Adipocyte (in vitro differentiated cells): ENCODE results near the gene FAAP24.
A peak's percentile ranks its signal among the peaks of the same experiment; 100 is the strongest.
"Not testable (repeated sequence)": the region's sequence is repeated elsewhere in the genome, so short reads cannot be mapped to it uniquely, and the experiment has no call there.

Experiments
- DNase-seq: peaks from one replicate; pipeline ENCODE4 v3.0.0-alpha.2; 2015; ENCODE audit warnings: low read depth
- H3K27me3 ChIP-seq: replicated peaks from 2 replicates; pipeline ENCODE4 v1.7.0; 2013; ENCODE audit warnings: mild to moderate bottlenecking, low read length, moderate library complexity; ENCODE audit not compliant: control insufficient read depth, insufficient read depth
- H3K36me3 ChIP-seq: 2 replicates; pipeline ENCODE4 v1.7.0; 2013; ENCODE audit warnings: low read length, mild to moderate bottlenecking, moderate library complexity; ENCODE audit not compliant: control insufficient read depth, insufficient read depth, severe bottlenecking
- H3K4me1 ChIP-seq: 2 replicates; pipeline ENCODE4 v1.7.0; 2013; ENCODE audit warnings: mild to moderate bottlenecking, low read length, moderate library complexity; ENCODE audit not compliant: control insufficient read depth, insufficient read depth
- H3K4me3 ChIP-seq: 2 replicates; pipeline ENCODE4 v1.7.0; 2013; ENCODE audit warnings: mild to moderate bottlenecking, low read length, moderate library complexity
- H3K9ac ChIP-seq: 2 replicates; pipeline ENCODE4 v1.7.0; 2013; ENCODE audit warnings: mild to moderate bottlenecking, low read length, moderate library complexity
- H3K9me3 ChIP-seq: 2 replicates; pipeline ENCODE4 v1.7.0; 2013; ENCODE audit warnings: mild to moderate bottlenecking, low read length, moderate library complexity; ENCODE audit not compliant: control insufficient read depth

The FAAP24 gene

GRCh38 chr19:32971715-32972540 is at the start of gene FAAP24, which contains the start of gene CEP89:
Gene FAAP24, plus strand, starts transcription at chr19:32972242. Its CDS starts 955 bp downstream, at chr19:32973197.
Gene CEP89, minus strand, starts transcription at chr19:32971958. Its CDS starts 84 bp downstream, at chr19:32971874.
- Histone ChIP-seq H3K36me3 (no peaks in the 10 kb centered on the region), H3K9ac (peak within 1 kb of the TSS; percentile 87), H3K27me3 (no peaks in the 10 kb centered on the region), H3K4me1 (peaks cover 7% of the 10 kb centered on the region), H3K4me3 (peak within 1 kb of the TSS; percentile 90), H3K9me3 (no peaks in the 10 kb centered on the region)
- peak; percentile 100 for DNase-seq

DNA sequence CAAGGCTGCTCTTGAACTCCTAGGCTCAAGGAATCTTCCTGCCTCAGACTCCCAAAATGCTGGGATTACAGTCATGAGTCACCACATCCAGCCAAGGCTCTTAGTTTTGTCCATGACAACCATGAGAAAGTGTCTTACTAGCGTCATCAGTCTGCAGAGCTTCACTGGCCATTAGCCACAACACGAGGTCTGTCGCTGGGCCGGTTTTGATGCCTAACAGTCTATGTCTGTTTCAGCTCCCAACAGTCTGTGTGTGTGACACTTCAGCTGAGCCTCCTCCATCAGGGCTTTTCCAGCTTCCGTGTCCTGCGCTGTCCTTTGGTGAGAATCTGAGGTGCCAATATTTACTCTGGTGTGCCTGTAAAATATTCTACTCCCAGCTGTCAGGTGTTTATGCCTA is 47.8 kb upstream of the FAAP24 start:
- Histone ChIP-seq H3K27me3 (no peaks in the 10 kb centered on the region), H3K4me1 (peaks cover 5% of the 10 kb centered on the region), H3K36me3 (peaks cover 41% of the 10 kb centered on the region), H3K9me3 (no peaks in the 10 kb centered on the region), H3K9ac (no peak overlapping the region), H3K4me3 (no peak overlapping the region)
- DNase-seq: no peak

DNA sequence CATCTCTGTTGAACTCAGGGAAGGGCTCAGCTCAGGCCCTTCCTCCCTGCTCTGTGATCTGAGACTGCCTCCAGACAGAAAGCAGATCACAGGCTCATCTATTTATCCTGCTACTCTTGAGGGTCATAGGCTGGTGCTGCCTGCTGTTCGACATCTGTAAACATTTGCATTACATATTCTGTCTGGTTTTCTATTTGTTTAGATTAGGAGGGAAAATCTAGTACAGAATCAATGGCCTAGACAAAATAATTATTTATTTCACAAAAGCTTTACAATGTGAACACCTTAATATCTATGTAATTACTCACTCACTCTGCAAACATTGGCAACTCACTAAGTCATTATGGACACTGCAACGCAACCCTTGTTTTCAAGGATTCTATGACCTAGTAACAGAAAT is 43.2 kb upstream of the FAAP24 start:
- Histone ChIP-seq H3K4me3 (no peak overlapping the region), H3K4me1 (no peaks in the 10 kb centered on the region), H3K9ac (no peak overlapping the region), H3K9me3 (no peaks in the 10 kb centered on the region), H3K36me3 (peaks cover 54% of the 10 kb centered on the region), H3K27me3 (no peaks in the 10 kb centered on the region)
- no peak for DNase-seq

DNA sequence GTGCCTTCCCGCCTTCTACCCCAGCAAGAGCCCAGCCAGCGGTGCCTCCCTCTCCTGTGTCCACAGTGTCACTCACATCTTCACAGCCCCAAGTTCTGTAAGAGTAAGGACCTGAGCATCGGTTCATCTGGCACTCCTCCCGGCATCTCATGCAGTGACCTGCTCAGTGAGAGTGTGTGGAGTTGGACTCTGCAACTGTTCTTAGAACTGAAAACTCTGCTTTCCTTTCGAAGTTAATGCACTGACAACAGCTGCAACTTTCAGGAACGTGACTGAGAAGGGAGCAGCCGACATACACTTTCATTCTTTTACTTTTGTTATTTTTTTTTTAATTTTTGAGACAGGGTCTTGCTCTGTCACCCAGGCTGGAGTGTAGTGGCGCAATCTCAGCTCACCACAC is 41.5 kb upstream of the FAAP24 start:
- peaks cover 40% of the 10 kb centered on the region for H3K36me3 ChIP-seq
- H3K4me3 ChIP-seq: no peak overlapping the region
- no peak overlapping the region for H3K9ac ChIP-seq
- DNase-seq: no peak
- no peaks in the 10 kb centered on the region for H3K27me3 ChIP-seq
- H3K9me3 ChIP-seq: no peaks in the 10 kb centered on the region
- H3K4me1 ChIP-seq: no peaks in the 10 kb centered on the region

DNA sequence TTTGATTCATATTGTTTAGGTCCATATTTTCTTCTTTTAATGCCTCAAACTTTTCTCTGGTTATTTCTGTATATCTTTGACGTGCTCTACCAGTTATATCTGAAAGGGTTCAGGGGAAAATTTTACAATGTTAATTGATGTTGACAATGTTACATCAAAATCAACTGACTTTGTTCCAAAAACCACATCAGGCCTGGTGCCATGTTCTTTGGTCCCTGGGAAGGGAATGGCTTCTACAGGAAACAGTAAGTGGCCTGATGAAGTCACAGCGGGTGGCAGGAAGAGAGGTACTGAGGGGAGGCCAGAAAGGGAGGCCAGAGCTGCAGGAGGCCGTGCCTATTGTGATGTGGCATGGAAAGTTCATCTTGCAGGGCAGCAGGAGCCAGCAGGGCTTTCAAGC is 38.5 kb upstream of the FAAP24 start:
- DNase-seq: no peak
- Histone ChIP-seq H3K4me1 (no peaks in the 10 kb centered on the region), H3K27me3 (no peaks in the 10 kb centered on the region), H3K4me3 (no peak overlapping the region), H3K9me3 (no peaks in the 10 kb centered on the region), H3K36me3 (peaks cover 42% of the 10 kb centered on the region), H3K9ac (no peak overlapping the region)

GRCh38 chr19:32935629-32936028 is 36.4 kb upstream of the FAAP24 start:
- no peak for DNase-seq
- no peaks in the 10 kb centered on the region for H3K4me1 ChIP-seq
- no peak overlapping the region for H3K4me3 ChIP-seq
- peaks cover 29% of the 10 kb centered on the region for H3K36me3 ChIP-seq
- no peaks in the 10 kb centered on the region for H3K9me3 ChIP-seq
- no peak overlapping the region for H3K9ac ChIP-seq
- H3K27me3 ChIP-seq: no peaks in the 10 kb centered on the region

DNA sequence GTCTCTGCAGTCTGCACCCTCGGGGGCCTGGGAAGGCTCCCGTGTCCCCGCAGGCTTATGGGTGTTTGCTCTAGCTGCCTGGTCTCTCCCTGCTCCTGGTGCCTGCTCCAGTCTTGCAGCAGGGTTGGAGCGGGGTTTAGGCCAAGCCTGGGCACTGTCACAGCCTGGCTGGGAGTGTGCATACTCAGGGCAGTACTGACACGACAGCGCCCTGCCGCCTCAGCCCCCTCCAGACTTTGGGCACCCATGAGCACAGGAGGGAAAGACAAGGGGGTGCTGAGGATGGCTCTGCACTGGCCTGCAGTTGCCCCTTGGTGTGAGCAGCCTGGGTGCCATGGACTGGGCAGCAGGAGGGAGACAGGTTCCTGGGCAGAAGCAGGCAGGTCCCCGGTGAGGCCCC is 36.0 kb upstream of the FAAP24 start:
- DNase-seq: no peak
- Histone ChIP-seq H3K4me3 (no peak overlapping the region), H3K36me3 (peaks cover 25% of the 10 kb centered on the region), H3K4me1 (no peaks in the 10 kb centered on the region), H3K27me3 (no peaks in the 10 kb centered on the region), H3K9me3 (no peaks in the 10 kb centered on the region), H3K9ac (no peak overlapping the region)

DNA sequence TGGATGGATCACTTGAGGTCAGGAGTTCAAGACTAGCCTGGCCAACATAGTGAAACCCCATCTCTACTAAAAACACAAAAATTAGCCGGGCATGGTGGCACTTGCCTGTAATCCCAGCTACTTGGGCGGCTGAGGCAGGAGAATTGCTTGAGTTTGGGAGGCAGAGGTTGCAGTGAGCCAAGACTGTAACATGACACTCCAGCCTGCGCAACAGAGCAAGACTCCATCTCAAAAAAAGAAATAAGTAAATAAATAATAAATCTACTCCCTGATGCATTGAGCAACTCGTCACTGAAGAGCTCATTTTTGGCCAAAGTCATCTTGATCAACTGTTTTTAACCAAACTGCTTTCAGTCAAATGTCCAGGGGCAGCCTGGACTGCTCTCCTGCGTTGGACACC is 30.8 kb upstream of the FAAP24 start:
- H3K9me3 ChIP-seq, H3K4me3 ChIP-seq, DNase-seq, H3K27me3 ChIP-seq, H3K9ac ChIP-seq, H3K4me1 ChIP-seq: not testable (repeated sequence)
- peaks cover 47% of the 10 kb centered on the region for H3K36me3 ChIP-seq

GRCh38 chr19:32945260-32945659 is 26.8 kb upstream of the FAAP24 start:
- H3K36me3 ChIP-seq: peaks cover 49% of the 10 kb centered on the region
- H3K9me3 ChIP-seq: no peaks in the 10 kb centered on the region
- no peak overlapping the region for H3K9ac ChIP-seq
- H3K4me3 ChIP-seq: no peak overlapping the region
- H3K4me1 ChIP-seq: peaks cover 5% of the 10 kb centered on the region
- no peak for DNase-seq
- no peaks in the 10 kb centered on the region for H3K27me3 ChIP-seq

GRCh38 chr19:32966750-32967149 is 5.3 kb upstream of the FAAP24 start:
- no peak overlapping the region for H3K4me3 ChIP-seq
- H3K27me3 ChIP-seq: no peaks in the 10 kb centered on the region
- H3K9me3 ChIP-seq: no peaks in the 10 kb centered on the region
- no peak for DNase-seq
- H3K36me3 ChIP-seq: peaks cover 22% of the 10 kb centered on the region
- no peak overlapping the region for H3K9ac ChIP-seq
- peaks cover 7% of the 10 kb centered on the region for H3K4me1 ChIP-seq

- Histone ChIP-seq H3K27me3 (no peaks in the 10 kb centered on the region), H3K9ac (no peak overlapping the region), H3K9me3 (no peaks in the 10 kb centered on the region), H3K36me3 (peaks cover 8% of the 10 kb centered on the region), H3K4me3 (no peak overlapping the region), H3K4me1 (peaks cover 7% of the 10 kb centered on the region)
- no peak for DNase-seq
Observed at GRCh38 chr19:32969549-32969948, 2.5 kb upstream of the FAAP24 start.
